GM18519 (cell line): ENCODE data around the gene TMEM163.

Experiments used
- ATAC-seq: cut with Tn5 transposase; IDR thresholded peaks from one replicate; pipeline ENCODE4 v1.9.1; 2021; ENCODE audit warnings: mild to moderate bottlenecking, moderate library complexity; ENCODE audit not compliant: unreplicated experiment, low FRiP score

TMEM163 gene

GRCh38 chr2:134462791-134463698 is 255.8 kb downstream of the TMEM163 start:
- no peak for ATAC-seq

GRCh38 chr2:134462275-134462674 is 256.5 kb downstream of the TMEM163 start:
- no peak for ATAC-seq

GRCh38 chr2:134461511-134461910 is 257.3 kb downstream of the TMEM163 start:
- no peak for ATAC-seq

GRCh38 chr2:134460583-134460998 is 258.2 kb downstream of the TMEM163 start:
- ATAC-seq, result peak; percentile 79

- ATAC-seq, result no peak
These were observed 258.9 kb downstream of the TMEM163 start for GRCh38 chr2:134459706-134460406.

- ATAC-seq, result no peak
These were observed 259.9 kb downstream of the TMEM163 start for GRCh38 chr2:134458950-134459349.

GRCh38 chr2:134458473-134458853 is 260.3 kb downstream of the TMEM163 start:
- ATAC-seq, result no peak

- ATAC-seq, result no peak
These were observed 260.9 kb downstream of the TMEM163 start for GRCh38 chr2:134457765-134458472.

- no peak for ATAC-seq
These were observed 261.4 kb downstream of the TMEM163 start for GRCh38 chr2:134457353-134457752.

- ATAC-seq, result no peak
These were observed 263.4 kb downstream of the TMEM163 start for GRCh38 chr2:134455426-134455825.

- ATAC-seq, result no peak
These were observed 263.9 kb downstream of the TMEM163 start for GRCh38 chr2:134454931-134455330.

- ATAC-seq, result no peak
These were observed 264.4 kb downstream of the TMEM163 start for GRCh38 chr2:134454426-134454825.

- ATAC-seq, result no peak
These were observed 264.8 kb downstream of the TMEM163 start for GRCh38 chr2:134453973-134454372.

GRCh38 chr2:134453476-134453875 is 265.3 kb downstream of the TMEM163 start:
- ATAC-seq, result no peak

GRCh38 chr2:134452042-134452733 is 266.6 kb downstream of the TMEM163 start:
- ATAC-seq, result no peak

- no peak for ATAC-seq
These were observed 267.5 kb downstream of the TMEM163 start for GRCh38 chr2:134451347-134451630.

- ATAC-seq, result no peak
These were observed 268.9 kb downstream of the TMEM163 start for GRCh38 chr2:134449751-134450513.

- no peak for ATAC-seq
These were observed 269.6 kb downstream of the TMEM163 start for GRCh38 chr2:134449157-134449556.

- ATAC-seq, result no peak
These were observed 270.1 kb downstream of the TMEM163 start for GRCh38 chr2:134448650-134449049.

GRCh38 chr2:134447669-134448068 is 271.1 kb downstream of the TMEM163 start:
- no peak for ATAC-seq
